MM.1S (cell line): ENCODE results near the gene ARHGEF11.

Experiments
- DNase-seq: peaks from one replicate; pipeline ENCODE4 v3.0.0-alpha.2; 2015
- H2AFZ ChIP-seq: fragments of 300-600 bp; sonication (generic); 2 replicates; pipeline ENCODE4 v1.6.0; 2016; ENCODE audit warnings: antibody characterized with exemption, low read length
- H3F3A ChIP-seq: fragments of 300-600 bp; sonication (generic); 2 replicates; pipeline ENCODE4 v1.6.1; 2016; ENCODE audit warnings: mild to moderate bottlenecking, antibody characterized with exemption, low read length, moderate library complexity, mixed read lengths; ENCODE audit not compliant: insufficient read depth
- H3K27ac ChIP-seq: fragments of 300-600 bp; sonication (generic); 2 replicates; pipeline ENCODE4 v1.5.1; 2016; ENCODE audit warnings: mild to moderate bottlenecking, low read length
- H3K27me3 ChIP-seq: fragments of 300-600 bp; sonication (generic); replicated peaks from 2 replicates; pipeline ENCODE4 v1.6.0; 2016; ENCODE audit warnings: low read length; ENCODE audit not compliant: insufficient read depth
- H3K36me3 ChIP-seq: fragments of 300-600 bp; sonication (generic); replicated peaks from 2 replicates; pipeline ENCODE4 v1.6.1; 2016; ENCODE audit warnings: mild to moderate bottlenecking, low read length, mixed read lengths; ENCODE audit not compliant: insufficient read depth
- H3K4me1 ChIP-seq: fragments of 300-600 bp; sonication (generic); 2 replicates; pipeline ENCODE4 v1.6.1; 2016; ENCODE audit warnings: low read length, mixed read lengths
- H3K4me2 ChIP-seq: fragments of 300-600 bp; sonication (generic); 2 replicates; pipeline ENCODE4 v1.6.0; 2016; ENCODE audit warnings: low read depth, low read length
- H3K4me3 ChIP-seq: fragments of 300-600 bp; sonication (generic); 2 replicates; pipeline ENCODE4 v1.5.1; 2016; ENCODE audit warnings: low read length, mixed read lengths
- H3K79me2 ChIP-seq: fragments of 300-600 bp; sonication (generic); 2 replicates; pipeline ENCODE4 v1.6.1; 2016; ENCODE audit warnings: mixed run types, low read length, mixed read lengths
- H3K9ac ChIP-seq: fragments of 300-600 bp; sonication (generic); 2 replicates; pipeline ENCODE4 v1.6.1; 2016; ENCODE audit warnings: low read length, mixed read lengths
- H3K9me2 ChIP-seq: fragments of 300-600 bp; sonication (generic); replicated peaks from 2 replicates; pipeline ENCODE4 v1.6.1; 2016; ENCODE audit warnings: mild to moderate bottlenecking, low read length, mixed read lengths; ENCODE audit not compliant: insufficient read depth
- H3K9me3 ChIP-seq: fragments of 300-600 bp; sonication (generic); replicated peaks from 2 replicates; pipeline ENCODE4 v1.6.1; 2016; ENCODE audit warnings: mild to moderate bottlenecking, low read length, mixed read lengths; ENCODE audit not compliant: insufficient read depth
- H4K20me1 ChIP-seq: fragments of 300-600 bp; sonication (generic); 2 replicates; pipeline ENCODE4 v1.6.1; 2016; ENCODE audit warnings: mild to moderate bottlenecking, low read length, moderate library complexity, mixed read lengths; ENCODE audit not compliant: insufficient read depth
- EZH2 ChIP-seq: fragments of 300-600 bp; sonication (generic); optimal IDR thresholded peaks from 2 replicates; pipeline ENCODE3; 2017; ENCODE audit warnings: low read depth, mild to moderate bottlenecking, antibody characterized with exemption, low read length, mixed read lengths
- EZH2phosphoT487 ChIP-seq: fragments of 300-600 bp; sonication (generic); IDR thresholded peaks from 2 replicates; pipeline ENCODE4 v1.6.1; 2018; ENCODE audit warnings: antibody characterized with exemption, low read length
- TF ChIP-seq, protein P1 (sequence below): fragments of 300-600 bp; sonication (generic); IDR thresholded peaks from 2 replicates; pipeline ENCODE4 v1.5.1; 2016; ENCODE audit warnings: antibody characterized with exemption, low read length, mixed read lengths

The ARHGEF11 gene

DNA sequence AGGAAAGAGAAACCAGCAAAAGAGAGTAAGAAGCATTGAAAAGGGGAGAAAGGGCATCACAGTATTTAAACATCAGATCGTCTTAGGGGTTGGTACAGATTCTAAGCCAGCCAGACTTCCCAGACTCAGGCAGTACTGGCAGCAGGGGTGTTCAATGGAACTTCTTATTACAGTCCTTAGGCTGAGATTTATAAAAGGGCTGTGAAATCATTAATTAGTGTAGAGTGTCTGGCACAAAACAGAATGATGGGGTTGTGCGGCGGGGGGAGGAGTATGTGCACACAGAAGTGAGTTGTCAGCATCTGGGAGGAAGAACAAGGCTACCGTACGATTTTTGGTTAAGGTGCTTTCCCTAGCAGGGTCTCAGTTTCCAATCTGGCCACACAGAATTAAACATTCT lies 38.2 kb downstream of the ARHGEF11 start:
- TF ChIP-seq, protein P1, sequence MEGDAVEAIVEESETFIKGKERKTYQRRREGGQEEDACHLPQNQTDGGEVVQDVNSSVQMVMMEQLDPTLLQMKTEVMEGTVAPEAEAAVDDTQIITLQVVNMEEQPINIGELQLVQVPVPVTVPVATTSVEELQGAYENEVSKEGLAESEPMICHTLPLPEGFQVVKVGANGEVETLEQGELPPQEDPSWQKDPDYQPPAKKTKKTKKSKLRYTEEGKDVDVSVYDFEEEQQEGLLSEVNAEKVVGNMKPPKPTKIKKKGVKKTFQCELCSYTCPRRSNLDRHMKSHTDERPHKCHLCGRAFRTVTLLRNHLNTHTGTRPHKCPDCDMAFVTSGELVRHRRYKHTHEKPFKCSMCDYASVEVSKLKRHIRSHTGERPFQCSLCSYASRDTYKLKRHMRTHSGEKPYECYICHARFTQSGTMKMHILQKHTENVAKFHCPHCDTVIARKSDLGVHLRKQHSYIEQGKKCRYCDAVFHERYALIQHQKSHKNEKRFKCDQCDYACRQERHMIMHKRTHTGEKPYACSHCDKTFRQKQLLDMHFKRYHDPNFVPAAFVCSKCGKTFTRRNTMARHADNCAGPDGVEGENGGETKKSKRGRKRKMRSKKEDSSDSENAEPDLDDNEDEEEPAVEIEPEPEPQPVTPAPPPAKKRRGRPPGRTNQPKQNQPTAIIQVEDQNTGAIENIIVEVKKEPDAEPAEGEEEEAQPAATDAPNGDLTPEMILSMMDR, result no peak
- TF ChIP-seq EZH2phosphoT487 (no peak), EZH2 (no peak)
- Histone ChIP-seq H3K27ac (no peak overlapping the region), H3K79me2 (no peaks in the 10 kb centered on the region), H3K4me3 (no peak overlapping the region), H3K4me2 (no peak overlapping the region), H4K20me1 (no peaks in the 10 kb centered on the region), H3K9me2 (no peaks in the 10 kb centered on the region), H3K4me1 (no peaks in the 10 kb centered on the region), H2AFZ (no peak overlapping the region), H3K9ac (no peak overlapping the region), H3K9me3 (no peaks in the 10 kb centered on the region), H3K36me3 (no peaks in the 10 kb centered on the region), H3K27me3 (no peaks in the 10 kb centered on the region), H3F3A (no peaks in the 10 kb centered on the region)
- DNase-seq, result no peak

DNA sequence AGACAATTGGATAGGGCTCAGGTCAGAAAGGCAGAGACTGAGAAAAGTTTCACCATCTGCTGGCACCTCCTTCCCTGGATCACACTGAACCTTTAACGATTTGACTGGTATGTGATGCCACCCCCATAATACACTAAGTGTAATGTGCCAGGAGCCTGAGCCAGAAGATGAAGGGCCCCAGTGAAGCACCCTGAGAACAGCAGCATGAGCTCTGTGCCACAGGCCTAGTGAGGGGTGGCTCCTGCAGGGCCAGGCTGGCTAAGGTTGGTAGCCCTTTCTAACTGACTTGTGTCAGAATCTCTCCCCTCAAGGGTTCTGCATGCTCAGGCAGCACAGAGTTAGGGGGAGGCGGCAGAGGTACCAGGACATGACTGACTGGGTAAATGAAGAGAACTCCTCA lies 38.9 kb downstream of the ARHGEF11 start:
- no peaks in the 10 kb centered on the region for H3K27me3 ChIP-seq
- TF ChIP-seq EZH2phosphoT487, result no peak
- H3K9ac ChIP-seq, result no peak overlapping the region
- H3K9me2 ChIP-seq, result no peaks in the 10 kb centered on the region
- no peak overlapping the region for H2AFZ ChIP-seq
- H4K20me1 ChIP-seq, result no peaks in the 10 kb centered on the region
- no peaks in the 10 kb centered on the region for H3K4me1 ChIP-seq
- H3K79me2 ChIP-seq, result no peaks in the 10 kb centered on the region
- H3K36me3 ChIP-seq, result no peaks in the 10 kb centered on the region
- no peak for DNase-seq
- H3F3A ChIP-seq, result no peaks in the 10 kb centered on the region
- H3K27ac ChIP-seq, result no peak overlapping the region
- no peak overlapping the region for H3K4me2 ChIP-seq
- H3K4me3 ChIP-seq, result no peak overlapping the region
- no peaks in the 10 kb centered on the region for H3K9me3 ChIP-seq

DNA sequence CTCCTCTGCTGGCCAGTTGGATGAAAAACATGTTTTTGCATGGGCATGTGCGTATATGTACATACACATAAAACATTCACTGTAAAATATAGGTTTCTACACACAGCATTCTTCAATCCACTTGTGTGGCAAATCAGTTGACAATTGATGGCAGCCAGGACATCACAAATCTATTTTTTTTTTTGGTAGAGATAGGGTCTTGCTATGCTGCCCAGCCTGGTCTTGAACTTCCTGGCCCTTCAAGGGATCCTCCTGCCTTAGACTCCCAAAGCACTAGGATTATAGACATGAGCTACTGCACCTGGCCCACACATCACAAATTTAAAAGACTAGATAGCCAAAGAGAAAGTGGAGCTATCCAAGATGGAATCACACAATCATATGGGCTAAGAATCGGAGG lies 39.6 kb downstream of the ARHGEF11 start:
- H3F3A ChIP-seq, result no peaks in the 10 kb centered on the region
- no peaks in the 10 kb centered on the region for H3K79me2 ChIP-seq
- no peak for TF ChIP-seq EZH2phosphoT487
- TF ChIP-seq EZH2, result no peak
- TF ChIP-seq, protein P1, result no peak
- H2AFZ ChIP-seq, result no peak overlapping the region
- no peaks in the 10 kb centered on the region for H4K20me1 ChIP-seq
- no peaks in the 10 kb centered on the region for H3K9me3 ChIP-seq
- no peak overlapping the region for H3K4me2 ChIP-seq
- no peak overlapping the region for H3K27ac ChIP-seq
- no peaks in the 10 kb centered on the region for H3K36me3 ChIP-seq
- no peak overlapping the region for H3K9ac ChIP-seq
- no peaks in the 10 kb centered on the region for H3K4me1 ChIP-seq
- H3K27me3 ChIP-seq, result no peaks in the 10 kb centered on the region
- no peak overlapping the region for H3K4me3 ChIP-seq
- no peaks in the 10 kb centered on the region for H3K9me2 ChIP-seq
- DNase-seq, result no peak

DNA sequence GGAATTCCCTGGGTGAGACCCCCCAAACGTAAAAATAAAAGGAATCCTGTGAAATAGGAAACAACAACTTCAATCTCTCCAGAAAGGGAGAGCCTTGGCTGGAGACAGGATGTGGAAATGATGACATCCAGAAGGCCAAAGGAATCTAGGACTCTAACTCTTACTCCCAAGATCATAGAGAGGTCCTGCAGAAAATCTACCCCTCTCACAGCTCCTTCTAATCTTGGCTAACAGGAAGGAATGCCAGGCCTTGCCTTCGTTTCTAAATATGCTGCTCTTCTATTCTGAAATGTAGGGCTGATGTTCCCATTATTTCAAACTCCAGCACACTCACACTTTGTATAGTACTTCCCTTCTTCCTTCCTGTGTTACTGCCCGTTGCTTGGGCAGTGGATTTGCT lies 40.7 kb downstream of the ARHGEF11 start:
- Histone ChIP-seq H3K4me3 (no peak overlapping the region), H3K9me2 (no peaks in the 10 kb centered on the region), H3K4me1 (no peaks in the 10 kb centered on the region), H4K20me1 (no peaks in the 10 kb centered on the region), H2AFZ (no peak overlapping the region), H3K27ac (no peak overlapping the region), H3K9me3 (no peaks in the 10 kb centered on the region), H3K27me3 (no peaks in the 10 kb centered on the region), H3K79me2 (no peaks in the 10 kb centered on the region), H3K9ac (no peak overlapping the region), H3F3A (no peaks in the 10 kb centered on the region), H3K36me3 (no peaks in the 10 kb centered on the region), H3K4me2 (no peak overlapping the region)
- no peak for DNase-seq
- no peak for TF ChIP-seq EZH2phosphoT487
- TF ChIP-seq EZH2, result no peak
- TF ChIP-seq, protein P1, result no peak
